Occipital lobe (tissue), 2 donors: ENCODE data around the gene PHGDH. TPM values are rescaled to one million over a fixed set of nuclear protein-coding genes. Genes with fewer than 3 reads are reported as not detected.
A peak's percentile ranks its signal among the peaks of the same experiment; 100 is the strongest.

Experiments used
- DNase-seq: peaks from one replicate; lab custom pipeline; 2025; lab: John Stamatoyannopoulos, UW
- total RNA-seq: library from RNA; depleted of rRNA; stranded (reverse); fragments of >200 nt; gene quantifications from one replicate; pipeline ENCODE4 v1.2.3, GENCODE V29; 2014

PHGDH gene
- total RNA-seq, 1 donor from 2014 or later = 19.0 TPM

DNA sequence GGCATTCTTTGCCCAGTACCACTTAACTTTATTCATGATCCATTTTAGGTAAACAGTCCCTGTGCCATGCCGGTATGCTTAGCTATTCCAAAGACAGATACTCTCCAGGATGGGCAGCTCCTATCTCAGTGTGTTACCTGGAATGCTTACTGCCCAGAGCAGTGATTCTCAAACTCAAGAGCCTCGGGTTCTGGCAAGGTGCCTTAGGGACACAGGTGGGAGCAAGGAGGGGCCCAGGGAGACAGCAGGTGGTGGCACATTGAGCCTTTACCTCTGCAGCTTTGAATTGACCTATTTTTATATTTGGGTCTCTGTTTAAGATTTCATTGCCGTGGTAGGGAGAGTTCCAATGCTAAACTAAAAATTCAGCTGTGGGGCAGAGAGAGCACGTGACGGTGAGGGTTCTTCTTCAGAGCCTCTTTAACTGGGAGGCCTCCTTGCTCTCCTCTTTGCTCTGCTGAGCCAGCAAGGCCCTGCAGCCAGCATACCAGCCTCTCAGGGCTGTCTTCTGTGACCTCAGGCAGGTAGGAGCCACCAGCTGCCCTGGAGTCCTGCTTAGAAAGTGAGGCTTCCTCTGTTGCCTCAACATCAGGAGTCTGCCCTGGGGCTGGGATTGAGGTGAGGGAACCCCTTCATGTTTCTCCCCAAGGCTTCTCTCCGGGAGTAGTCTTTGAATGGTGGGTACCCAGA is 20.2 kb downstream of the PHGDH start:
- no peak for DNase-seq

DNA sequence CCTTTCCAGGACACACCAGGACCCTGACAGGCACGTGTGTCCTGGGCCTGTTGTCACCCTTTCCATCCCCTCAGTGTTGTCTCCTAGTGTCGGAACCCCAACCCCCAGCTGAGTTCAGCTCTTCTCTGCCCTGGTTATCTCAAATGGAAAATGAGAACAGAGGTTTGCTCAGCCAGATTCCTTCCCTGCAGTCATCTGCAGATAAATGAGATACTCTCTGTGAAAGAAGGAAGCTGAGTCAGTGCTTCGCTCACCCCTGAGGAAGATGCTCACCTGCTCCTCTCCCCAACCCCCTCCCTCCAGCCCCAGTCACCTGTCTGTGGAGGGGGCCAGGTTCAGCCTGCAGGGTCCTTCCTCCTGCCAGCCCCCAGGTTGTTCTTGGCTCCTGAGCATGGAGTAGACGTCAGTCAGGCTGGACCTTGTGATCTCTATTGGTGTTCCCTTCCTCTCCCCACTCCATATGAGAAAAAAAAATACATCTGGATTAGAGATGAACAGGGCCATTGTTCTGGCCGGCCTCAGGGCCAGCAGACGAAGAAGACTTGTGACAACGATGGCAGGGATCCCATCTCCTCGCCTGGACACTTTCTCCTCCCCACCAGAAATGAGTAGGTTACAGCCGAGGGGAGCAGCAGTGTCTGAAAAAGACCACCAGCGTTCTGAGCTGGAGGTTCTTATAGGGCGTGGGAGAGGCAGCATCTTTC is 20.9 kb downstream of the PHGDH start:
- peak; percentile 43 for DNase-seq

DNA sequence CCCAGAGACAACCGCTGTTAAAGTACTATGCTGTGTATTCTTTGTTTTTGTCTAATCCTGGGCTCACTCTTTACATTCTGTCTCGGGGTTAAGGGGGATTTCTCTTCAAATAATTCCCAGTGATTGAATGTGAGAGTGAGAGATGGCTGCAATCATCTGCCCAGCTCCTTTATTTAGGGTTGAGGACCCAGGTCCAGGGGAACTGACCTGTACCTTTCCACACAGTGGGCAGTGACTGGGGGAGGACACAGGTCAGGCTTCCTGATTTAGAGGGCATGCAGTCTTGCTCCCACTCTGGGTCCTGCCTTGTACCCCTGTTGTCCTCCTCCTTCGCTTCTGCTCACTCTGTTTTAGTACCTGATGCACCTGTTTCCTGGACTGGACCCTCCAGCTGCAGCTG is 22.0 kb downstream of the PHGDH start:
- no peak for DNase-seq

DNA sequence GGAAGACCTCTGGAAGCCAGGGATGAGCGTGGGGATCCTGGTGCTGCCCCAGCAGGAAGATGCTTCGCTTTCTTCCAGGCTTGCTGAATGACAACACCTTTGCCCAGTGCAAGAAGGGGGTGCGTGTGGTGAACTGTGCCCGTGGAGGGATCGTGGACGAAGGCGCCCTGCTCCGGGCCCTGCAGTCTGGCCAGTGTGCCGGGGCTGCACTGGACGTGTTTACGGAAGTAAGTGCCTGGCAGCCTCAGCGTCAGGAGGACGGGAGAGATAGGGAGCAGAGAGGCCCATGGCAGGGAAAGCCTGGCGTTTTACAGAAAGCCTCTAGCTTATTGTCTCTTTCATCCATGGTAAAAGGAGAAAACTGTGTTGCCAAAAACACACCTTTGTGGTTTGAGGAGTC is 23.5 kb downstream of the PHGDH start:
- DNase-seq = no peak

DNA sequence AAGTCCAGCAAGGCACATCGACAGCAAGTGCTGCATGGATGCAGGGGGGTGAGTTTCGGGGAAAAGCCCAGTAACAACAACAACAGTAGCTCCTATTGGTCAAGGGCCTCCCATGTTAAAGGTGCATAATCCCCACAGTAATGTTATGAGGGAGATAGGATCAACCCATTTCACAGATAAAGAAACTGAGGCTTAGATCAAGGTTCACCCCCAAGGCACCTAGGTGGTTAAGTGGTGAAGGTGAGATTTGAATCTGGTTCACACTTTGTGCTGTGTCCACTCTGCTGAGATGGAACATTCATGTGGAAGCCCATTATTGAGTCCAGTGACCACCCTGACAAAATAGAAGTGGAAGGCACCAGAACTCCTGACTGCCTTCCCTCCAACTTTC is 24.9 kb downstream of the PHGDH start:
- DNase-seq = no peak

DNA sequence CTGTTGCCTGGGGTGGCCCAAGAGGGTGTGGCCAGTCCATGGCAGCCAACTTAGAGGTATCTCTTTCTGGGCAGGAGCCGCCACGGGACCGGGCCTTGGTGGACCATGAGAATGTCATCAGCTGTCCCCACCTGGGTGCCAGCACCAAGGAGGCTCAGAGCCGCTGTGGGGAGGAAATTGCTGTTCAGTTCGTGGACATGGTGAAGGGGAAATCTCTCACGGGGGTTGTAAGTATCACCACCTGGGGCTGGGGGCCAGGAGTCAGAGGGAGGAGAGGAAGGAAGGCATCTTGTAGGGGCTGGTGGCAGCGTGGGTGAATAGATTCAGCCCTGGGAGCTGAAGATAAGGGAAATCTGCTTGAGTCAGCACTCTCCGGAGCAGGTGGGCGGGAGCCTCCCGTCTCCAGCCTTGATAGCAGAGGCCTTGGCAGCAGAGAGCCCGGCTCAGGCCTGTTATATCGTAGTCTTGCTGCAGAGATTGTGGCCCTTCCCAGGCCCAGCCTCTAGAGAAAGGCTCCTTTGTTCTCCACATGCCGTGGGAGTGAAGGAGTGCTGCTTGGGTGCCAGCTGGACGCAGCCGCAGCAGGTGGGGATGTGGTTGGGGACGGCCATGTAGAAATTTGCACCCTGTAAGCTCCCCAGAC is 25.4 kb downstream of the PHGDH start:
- peak; percentile 45 for DNase-seq

DNA sequence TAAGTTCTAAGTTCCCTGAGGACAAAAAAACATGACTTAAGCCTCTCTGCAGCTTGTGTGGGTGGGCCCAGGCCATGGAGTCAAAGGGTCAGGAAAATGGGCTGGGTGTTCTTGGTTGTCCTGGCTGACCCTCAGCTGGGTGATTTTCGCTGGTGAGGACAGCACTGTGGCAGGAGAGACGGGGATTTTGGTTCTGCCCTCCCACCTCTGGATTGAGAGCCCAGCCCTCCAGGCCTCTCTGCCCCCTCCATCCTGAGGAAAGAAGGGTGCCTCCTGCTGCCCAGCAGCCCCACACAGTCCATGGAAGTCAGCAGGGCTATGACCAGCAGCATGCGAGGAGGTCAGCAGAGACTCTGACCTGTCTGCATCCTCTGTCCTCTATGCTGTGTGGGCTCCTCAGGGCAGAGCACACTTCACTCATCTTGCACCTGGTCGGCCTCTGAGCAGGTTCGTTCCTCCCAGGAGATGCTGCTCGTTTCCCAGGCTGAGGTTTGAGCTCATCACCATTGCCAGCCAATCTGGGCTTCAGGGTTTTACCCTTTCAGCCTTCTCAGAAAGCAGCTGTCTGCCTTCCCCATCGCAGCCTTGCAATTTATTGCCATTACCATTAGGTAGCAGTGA is 26.5 kb downstream of the PHGDH start:
- DNase-seq = no peak

DNA sequence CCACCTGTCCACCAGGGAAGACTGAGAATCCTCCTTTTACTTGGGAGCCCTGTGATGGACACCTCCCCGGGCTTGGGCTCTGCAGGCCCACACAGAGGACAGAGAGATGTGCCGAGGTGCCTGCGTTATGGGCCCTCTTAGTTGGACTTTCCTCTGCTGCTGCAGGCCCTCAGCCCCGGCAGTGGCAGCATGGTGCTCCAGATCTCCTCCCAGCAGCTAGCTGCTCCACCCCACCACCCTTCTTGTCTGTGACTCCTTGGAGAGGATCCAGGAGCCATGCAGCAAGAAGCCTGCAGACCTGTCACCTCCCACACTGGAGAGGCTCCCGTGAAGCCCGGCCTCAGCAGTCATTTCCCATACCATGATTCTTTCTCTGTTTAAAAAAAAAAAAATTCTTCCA is 27.4 kb downstream of the PHGDH start:
- DNase-seq = no peak

DNA sequence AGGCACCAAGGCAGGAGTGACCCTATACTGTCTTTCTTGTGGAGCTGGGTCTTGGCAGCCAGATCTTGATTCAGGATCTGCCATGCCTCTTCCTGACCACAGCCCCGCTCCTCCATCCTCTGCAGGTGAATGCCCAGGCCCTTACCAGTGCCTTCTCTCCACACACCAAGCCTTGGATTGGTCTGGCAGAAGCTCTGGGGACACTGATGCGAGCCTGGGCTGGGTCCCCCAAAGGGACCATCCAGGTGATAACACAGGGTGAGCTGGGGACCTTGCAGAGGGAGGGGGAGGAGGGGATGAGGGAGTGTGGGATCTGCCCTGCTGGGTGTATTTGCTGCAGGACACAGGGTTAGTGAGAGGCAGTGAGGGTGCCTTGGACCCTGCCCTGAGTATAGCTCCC is 28.5 kb downstream of the PHGDH start:
- no peak for DNase-seq

DNA sequence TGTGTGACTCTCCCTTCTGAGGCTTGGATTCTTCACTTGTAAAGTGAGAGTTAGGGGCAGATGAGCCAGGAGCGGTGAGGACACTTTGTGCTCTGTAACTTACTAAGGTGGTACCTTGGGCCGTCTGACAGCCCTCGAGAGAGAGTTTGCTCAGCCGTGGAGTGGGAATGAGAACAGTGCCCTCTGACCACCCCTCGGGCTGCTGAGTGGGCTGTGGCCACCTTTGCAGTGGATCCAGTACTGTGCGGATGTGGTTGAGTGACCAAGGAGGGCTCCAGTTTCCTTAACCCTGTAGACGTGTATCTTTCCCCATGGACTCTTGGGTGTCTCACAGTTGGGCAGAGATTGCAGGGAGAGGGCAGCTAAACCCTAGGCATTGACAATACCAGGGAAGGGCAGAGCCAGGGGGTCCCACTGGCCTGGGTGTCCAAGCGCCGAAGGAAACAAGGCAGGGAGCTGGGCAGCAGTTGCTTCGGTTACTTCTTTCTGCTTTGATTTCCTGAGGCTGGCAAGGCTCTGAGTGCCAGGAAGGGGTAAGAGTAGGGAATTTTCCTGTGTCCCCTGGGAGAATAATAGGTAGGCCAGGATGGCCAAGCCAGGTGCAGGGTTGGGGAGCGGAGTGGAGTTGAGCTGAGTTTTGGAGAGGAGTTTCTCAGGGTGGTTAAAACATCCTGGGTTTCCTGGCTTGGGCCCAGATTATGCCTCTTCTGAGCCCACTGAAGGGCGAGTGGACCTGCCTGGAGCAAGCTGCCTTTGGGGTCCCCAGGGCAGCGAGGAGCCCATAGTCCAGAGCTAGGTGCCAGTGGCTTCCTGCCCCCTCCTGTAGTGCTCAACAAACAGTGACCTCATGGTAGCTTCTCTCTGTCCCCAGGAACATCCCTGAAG is 29.4 kb downstream of the PHGDH start:
- DNase-seq = no peak

DNA sequence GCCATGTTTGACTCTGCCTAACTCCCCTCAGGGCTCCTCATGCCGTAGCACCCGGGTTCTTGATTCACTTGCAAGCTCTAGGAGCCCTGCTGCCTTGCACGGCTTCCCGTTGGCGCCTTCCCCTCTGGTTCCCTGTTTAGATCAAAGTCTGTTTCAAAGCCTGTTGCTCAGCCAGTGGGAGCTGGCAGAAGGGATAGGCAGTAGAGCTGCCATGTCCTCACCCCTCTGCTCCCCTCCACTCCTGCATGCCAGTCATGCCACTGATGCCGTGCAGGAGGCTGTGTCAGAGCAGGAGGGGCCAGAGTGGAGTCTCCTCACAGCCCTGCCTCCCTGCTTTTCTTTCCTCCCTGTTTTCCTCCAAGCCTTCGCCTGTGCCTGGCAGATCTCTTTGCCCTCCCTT is 30.5 kb downstream of the PHGDH start:
- no peak for DNase-seq

DNA sequence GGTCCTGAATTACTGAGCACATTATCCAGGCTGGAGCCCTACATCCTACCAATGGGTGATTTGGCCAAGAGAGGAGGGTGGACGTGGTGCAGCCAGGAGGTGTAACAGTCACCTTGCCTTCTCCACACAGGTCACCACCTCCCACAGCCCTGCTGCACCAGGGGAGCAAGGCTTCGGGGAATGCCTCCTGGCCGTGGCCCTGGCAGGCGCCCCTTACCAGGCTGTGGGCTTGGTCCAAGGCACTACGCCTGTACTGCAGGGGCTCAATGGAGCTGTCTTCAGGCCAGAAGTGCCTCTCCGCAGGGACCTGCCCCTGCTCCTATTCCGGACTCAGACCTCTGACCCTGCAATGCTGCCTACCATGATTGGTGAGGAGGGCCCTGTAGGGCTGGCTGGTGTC is 30.9 kb downstream of the PHGDH start:
- no peak for DNase-seq

DNA sequence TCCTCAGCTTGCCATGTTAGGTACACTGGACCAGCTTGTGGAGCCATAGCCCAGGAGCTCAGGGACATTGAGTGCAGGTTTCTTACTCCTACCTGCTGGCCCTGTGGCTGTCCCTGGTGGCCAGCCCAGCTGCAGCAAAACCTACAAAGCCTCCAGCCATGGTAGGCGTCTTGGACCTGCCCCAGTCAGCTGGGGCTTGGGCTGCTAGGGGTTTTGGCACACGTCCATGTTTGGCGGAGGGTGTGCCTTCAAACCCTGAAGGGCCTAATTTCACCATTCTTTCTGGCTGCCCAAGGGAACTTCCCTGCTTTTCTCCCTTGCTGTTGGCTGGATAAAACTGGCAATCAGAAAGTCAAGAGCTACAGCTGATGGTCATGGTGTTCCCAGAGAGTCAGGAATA is 31.6 kb downstream of the PHGDH start:
- DNase-seq = no peak

DNA sequence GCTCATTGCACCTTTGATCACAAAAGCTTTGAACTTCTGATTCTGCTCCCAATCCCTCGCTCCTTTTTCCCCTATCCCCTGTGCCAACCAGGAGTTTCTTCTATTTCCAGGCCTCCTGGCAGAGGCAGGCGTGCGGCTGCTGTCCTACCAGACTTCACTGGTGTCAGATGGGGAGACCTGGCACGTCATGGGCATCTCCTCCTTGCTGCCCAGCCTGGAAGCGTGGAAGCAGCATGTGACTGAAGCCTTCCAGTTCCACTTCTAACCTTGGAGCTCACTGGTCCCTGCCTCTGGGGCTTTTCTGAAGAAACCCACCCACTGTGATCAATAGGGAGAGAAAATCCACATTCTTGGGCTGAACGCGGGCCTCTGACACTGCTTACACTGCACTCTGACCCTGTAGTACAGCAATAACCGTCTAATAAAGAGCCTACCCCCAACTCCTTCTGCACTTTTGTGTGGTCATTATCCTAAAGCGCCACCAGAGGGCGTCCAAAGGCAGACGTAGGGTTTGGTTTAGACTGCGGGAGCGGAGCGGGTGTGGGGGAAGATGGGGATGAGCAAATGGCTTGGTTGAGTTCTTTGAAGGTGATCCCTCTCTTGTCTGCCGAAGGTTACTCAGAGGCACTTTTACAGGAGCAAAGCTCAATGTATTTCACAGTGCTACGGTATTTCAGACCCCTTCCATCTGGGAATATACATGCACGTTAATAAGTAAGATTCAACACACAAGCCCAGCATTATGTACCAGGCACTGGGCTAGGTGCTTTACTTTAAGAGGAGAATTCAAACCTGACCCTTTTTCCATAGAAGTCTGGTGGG is 32.3 kb downstream of the PHGDH start:
- peak; percentile 29 for DNase-seq

DNA sequence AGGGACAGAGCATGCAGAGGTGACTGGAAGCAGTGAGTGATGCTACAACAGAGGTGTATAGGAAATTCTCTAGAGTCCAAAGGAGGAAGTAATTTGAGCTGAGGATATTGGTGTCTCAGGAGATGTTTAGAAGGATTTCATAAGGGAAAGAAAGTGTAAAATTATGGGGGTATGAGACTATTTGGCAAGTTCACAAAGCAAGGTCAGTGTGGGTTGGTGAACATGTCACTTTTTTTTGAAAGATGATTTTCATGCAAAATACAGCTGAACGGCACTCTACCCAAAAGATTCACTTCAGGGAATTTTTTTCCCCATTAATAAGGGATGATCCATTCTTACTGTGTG is 32.8 kb downstream of the PHGDH start:
- DNase-seq = no peak

DNA sequence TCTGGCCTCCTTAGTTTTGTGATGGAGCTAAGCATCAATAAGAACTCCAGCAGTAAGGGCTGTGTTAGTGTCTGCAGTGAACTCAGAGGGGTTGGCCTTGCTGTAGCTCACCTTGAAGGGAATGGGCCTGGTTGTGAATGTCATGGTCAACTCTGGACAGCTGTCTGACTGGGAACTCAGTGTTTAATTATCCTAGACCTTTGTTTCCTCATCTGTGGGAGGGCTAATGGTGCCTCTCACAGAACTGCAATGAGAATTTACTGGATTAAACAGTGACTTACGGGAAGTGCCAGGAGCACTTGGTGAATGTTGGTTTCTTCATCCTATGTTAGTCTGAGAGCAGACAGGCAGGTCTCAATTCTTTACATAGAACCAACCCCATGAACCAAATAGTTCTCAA is 33.3 kb downstream of the PHGDH start:
- DNase-seq = no peak

DNA sequence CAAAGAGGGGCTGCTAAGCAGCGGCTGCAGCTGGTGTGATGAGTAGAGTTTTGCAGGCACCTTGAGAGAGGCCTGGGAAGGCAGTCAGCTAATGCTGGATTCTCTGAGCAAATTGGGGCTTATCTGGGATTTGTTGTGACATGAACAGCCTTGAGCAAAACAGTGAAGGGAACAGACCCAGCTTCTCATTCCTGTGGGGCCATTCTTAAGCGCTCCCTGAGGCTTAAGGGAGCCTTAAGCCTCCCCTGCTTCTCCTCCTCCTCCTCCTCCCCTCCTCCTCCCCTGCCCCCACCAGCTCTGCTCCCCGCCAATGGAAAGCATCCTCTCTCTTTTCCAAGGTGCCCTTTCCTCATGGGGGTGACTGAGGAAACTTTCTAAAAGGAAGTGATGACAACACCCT is 35.7 kb downstream of the PHGDH start:
- no peak for DNase-seq

DNA sequence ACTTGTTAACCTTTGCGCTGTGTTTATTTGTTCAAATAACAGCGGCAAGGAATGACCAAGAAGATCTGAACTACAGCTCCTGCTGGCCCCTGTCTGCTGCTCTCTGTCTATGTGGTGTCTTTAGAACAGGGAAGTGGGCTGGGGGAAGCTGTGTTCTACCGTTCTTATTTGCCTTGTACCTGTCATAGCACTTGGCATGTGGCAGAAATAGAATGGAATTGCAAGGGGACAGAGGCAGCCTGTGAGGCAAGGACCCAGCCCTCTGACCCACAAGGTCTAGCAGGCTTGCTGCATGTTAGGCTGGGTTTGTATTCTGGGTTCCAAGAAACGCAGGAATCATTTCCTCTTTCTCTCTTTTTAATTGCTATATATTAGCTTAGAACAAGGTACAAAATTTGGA is 36.3 kb downstream of the PHGDH start:
- no peak for DNase-seq

DNA sequence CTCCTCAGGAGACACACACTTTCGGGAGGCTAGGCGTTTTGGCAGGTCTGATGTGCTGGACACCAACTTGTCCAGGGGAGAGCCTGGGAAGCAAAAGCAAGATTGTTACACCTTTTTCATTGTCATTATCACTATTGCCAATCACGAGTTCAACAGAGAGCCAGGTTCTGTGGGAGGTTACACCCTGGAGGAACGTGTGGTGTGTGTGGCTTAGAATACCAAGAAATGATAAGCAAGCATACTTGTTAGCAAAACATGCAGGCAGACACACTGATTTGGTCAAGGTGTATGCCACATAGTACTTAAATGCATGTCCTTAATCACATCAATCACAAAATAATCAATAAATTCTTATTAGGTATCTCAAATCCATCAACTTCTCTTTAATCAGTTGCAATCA is 40.9 kb downstream of the PHGDH start:
- no peak for DNase-seq

DNA sequence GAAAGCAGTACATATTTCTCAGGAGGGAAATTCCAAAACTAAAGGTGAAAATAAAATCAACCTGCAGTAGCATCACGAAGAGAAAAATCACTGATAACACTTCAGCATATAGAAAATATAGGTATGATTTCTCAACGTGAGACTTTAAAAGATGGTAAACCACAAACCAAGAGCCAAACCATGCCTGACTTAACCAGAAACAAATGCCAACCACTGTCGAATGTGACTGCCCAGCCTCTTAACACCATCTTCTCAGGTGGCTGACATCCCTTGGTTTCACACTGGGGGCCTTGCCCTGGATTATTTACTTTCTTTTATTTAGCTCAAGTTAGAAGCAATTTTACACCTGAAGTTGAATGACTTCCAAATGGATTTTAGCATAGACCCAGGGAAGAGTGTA is 46.9 kb downstream of the PHGDH start:
- DNase-seq = no peak

DNA sequence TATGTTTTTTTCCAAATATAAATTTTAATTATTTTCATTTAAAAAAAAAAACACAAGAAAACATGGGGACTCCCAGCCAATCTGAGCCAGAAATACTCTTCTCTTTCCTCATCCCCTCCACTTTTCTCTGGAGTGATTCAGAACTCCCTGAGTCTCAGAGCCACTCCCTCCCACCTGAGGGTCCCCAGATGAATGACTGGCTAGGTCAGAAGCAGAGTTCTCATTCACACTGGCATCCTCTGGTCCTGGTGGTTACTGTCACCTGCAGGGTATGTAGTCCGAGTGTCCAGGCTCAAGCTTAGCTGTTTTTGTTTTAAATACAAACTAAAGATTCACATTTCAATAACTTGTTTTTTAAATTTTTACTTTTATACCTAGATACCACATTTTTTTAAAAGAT is 50.7 kb downstream of the PHGDH start:
- no peak for DNase-seq
